ENCODE data around the gene RSAD1.
"Not testable (repeated sequence)": the region's sequence is repeated elsewhere in the genome, so short reads cannot be mapped to it uniquely, and the experiment has no call there.

The RSAD1 gene

GRCh38 chr17:50471009-50471905 lies 7.4 kb upstream of the RSAD1 start:
- in situ Hi-C loops (cut with HindIII; ENCODE audit: low sequenced_read_pairs) = loop anchor here (5.0 kb wide), 1 partner anchor 61 kb away; the partner anchor contains the start of gene EPN3

GRCh38 chr17:50472286-50472685 lies 6.4 kb upstream of the RSAD1 start:
- in situ Hi-C loops (cut with HindIII; ENCODE audit: low sequenced_read_pairs) = loop anchor here (5.0 kb wide), 1 partner anchor 60 kb away; the partner anchor contains the start of gene EPN3

- in situ Hi-C loops (cut with HindIII; ENCODE audit: low sequenced_read_pairs) = loop anchor here (5.0 kb wide), 1 partner anchor 60 kb away; the partner anchor contains the start of gene EPN3
These were observed 5.9 kb upstream of the RSAD1 start for GRCh38 chr17:50472761-50473161.

GRCh38 chr17:50473901-50474300 lies 4.8 kb upstream of the RSAD1 start:
- in situ Hi-C loops (cut with HindIII; ENCODE audit: low sequenced_read_pairs) = loop anchor here (5.0 kb wide), 1 partner anchor 58 kb away; the partner anchor contains the start of gene EPN3

- in situ Hi-C loops (cut with HindIII; ENCODE audit: low sequenced_read_pairs) = loop anchor here (5.0 kb wide), 1 partner anchor 58 kb away; the partner anchor contains the start of gene EPN3
These were observed 4.1 kb upstream of the RSAD1 start for GRCh38 chr17:50474523-50474922.

- in situ Hi-C loops (cut with HindIII; ENCODE audit: low sequenced_read_pairs) = no loop called here
These were observed 3.3 kb upstream of the RSAD1 start for GRCh38 chr17:50475362-50475761.

- in situ Hi-C loops (cut with HindIII; ENCODE audit: low sequenced_read_pairs) = not testable (repeated sequence)
These were observed 2.7 kb upstream of the RSAD1 start for GRCh38 chr17:50475775-50476544.

GRCh38 chr17:50476545-50477315 lies 1.9 kb upstream of the RSAD1 start:
- in situ Hi-C loops (cut with HindIII; ENCODE audit: low sequenced_read_pairs) = no loop called here

GRCh38 chr17:50477976-50478375 lies 684 bp upstream of the RSAD1 start:
- in situ Hi-C loops (cut with HindIII; ENCODE audit: low sequenced_read_pairs) = no loop called here

- in situ Hi-C loops (cut with HindIII; ENCODE audit: low sequenced_read_pairs) = no loop called here
These were observed 972 bp downstream of the RSAD1 start for GRCh38 chr17:50479522-50480141.

GRCh38 chr17:50480142-50480764 lies 1.6 kb downstream of the RSAD1 start:
- in situ Hi-C loops (cut with HindIII; ENCODE audit: low sequenced_read_pairs) = no loop called here

- in situ Hi-C loops (cut with HindIII; ENCODE audit: low sequenced_read_pairs) = no loop called here
These were observed 2.3 kb downstream of the RSAD1 start for GRCh38 chr17:50480854-50481490.

- in situ Hi-C loops (cut with HindIII; ENCODE audit: low sequenced_read_pairs) = no loop called here
These were observed 3.0 kb downstream of the RSAD1 start for GRCh38 chr17:50481648-50482047.

- in situ Hi-C loops (cut with HindIII; ENCODE audit: low sequenced_read_pairs) = no loop called here
These were observed 3.5 kb downstream of the RSAD1 start for GRCh38 chr17:50482110-50482509.

- in situ Hi-C loops (cut with HindIII; ENCODE audit: low sequenced_read_pairs) = no loop called here
These were observed 3.9 kb downstream of the RSAD1 start for GRCh38 chr17:50482516-50482915.

- in situ Hi-C loops (cut with HindIII; ENCODE audit: low sequenced_read_pairs) = no loop called here
These were observed 4.6 kb downstream of the RSAD1 start for GRCh38 chr17:50483266-50483665.

- in situ Hi-C loops (cut with HindIII; ENCODE audit: low sequenced_read_pairs) = no loop called here
These were observed 5.9 kb downstream of the RSAD1 start for GRCh38 chr17:50484386-50485155.

- in situ Hi-C loops (cut with HindIII; ENCODE audit: low sequenced_read_pairs) = no loop called here
These were observed 8.8 kb downstream of the RSAD1 start for GRCh38 chr17:50487213-50488096.

Measured in endothelial cell of hepatic sinusoid (primary cell).